NB4 (cell line): ENCODE measurements around the gene ARID3A.

Source experiments
- POLR2A ChIP-seq: IDR thresholded peaks from 2 replicates; pipeline ENCODE4 v1.6.1; 2011; ENCODE audit warnings: mild to moderate bottlenecking; ENCODE audit not compliant: insufficient read length; ENCODE audit errors: extremely low read depth
- TF ChIP-seq, protein P1 (sequence below): IDR thresholded peaks from one replicate; pipeline ENCODE4 v1.5.1; 2012; ENCODE audit warnings: low read depth, low read length

- TF ChIP-seq, protein P1, sequence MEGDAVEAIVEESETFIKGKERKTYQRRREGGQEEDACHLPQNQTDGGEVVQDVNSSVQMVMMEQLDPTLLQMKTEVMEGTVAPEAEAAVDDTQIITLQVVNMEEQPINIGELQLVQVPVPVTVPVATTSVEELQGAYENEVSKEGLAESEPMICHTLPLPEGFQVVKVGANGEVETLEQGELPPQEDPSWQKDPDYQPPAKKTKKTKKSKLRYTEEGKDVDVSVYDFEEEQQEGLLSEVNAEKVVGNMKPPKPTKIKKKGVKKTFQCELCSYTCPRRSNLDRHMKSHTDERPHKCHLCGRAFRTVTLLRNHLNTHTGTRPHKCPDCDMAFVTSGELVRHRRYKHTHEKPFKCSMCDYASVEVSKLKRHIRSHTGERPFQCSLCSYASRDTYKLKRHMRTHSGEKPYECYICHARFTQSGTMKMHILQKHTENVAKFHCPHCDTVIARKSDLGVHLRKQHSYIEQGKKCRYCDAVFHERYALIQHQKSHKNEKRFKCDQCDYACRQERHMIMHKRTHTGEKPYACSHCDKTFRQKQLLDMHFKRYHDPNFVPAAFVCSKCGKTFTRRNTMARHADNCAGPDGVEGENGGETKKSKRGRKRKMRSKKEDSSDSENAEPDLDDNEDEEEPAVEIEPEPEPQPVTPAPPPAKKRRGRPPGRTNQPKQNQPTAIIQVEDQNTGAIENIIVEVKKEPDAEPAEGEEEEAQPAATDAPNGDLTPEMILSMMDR = no peak
- no peak for TF ChIP-seq POLR2A
Measured at GRCh38 chr19:879711-880438, 46.0 kb upstream of the ARID3A start.
